Astrocyte (in vitro differentiated cells and primary cell): Measurements from ENCODE around the gene C1orf56. TPM values are rescaled to one million over a fixed set of nuclear protein-coding genes. Genes with fewer than 3 reads are reported as not detected.
A peak's percentile ranks its signal among the peaks of the same experiment; 100 is the strongest.

Source experiments
- DNase-seq: peaks from one replicate; pipeline ENCODE4 v3.0.0-alpha.2; 2010; ENCODE audit warnings: low read depth
- FAIRE-seq: peaks from 2 replicates; lab custom pipeline; 2011; peaks lifted over from hg19 to GRCh38; lab: Jason Lieb, UNC
- H2AFZ ChIP-seq: 2 replicates; pipeline ENCODE4 v1.6.0; 2012; ENCODE audit warnings: low read depth, low read length, inconsistent platforms
- H3K27ac ChIP-seq: 2 replicates; pipeline ENCODE4 v1.5.1; 2011; ENCODE audit warnings: low read depth, low read length, inconsistent platforms
- H3K27me3 ChIP-seq: 2 replicates; pipeline ENCODE4 v1.6.0; 2011; ENCODE audit warnings: low read length, inconsistent platforms; ENCODE audit not compliant: insufficient read depth
- H3K36me3 ChIP-seq: 2 replicates; pipeline ENCODE4 v1.5.1; 2011; ENCODE audit warnings: low read length, inconsistent platforms; ENCODE audit not compliant: insufficient read depth
- H3K4me1 ChIP-seq: 2 replicates; pipeline ENCODE4 v1.5.1; 2011; ENCODE audit warnings: low read length, inconsistent platforms; ENCODE audit not compliant: insufficient read depth
- H3K4me2 ChIP-seq: 2 replicates; pipeline ENCODE4 v1.6.0; 2012; ENCODE audit warnings: low read length, inconsistent platforms
- H3K4me3 ChIP-seq: 2 replicates; pipeline ENCODE4 v1.5.1; 2011; ENCODE audit warnings: low read depth, mild to moderate bottlenecking, low read length, inconsistent platforms; ENCODE audit not compliant: insufficient read depth
- H3K79me2 ChIP-seq: 2 replicates; pipeline ENCODE4 v1.6.0; 2012; ENCODE audit warnings: mild to moderate bottlenecking, low read length, inconsistent platforms; ENCODE audit not compliant: insufficient read depth
- H3K9ac ChIP-seq: 2 replicates; pipeline ENCODE4 v1.6.0; 2012; ENCODE audit warnings: mild to moderate bottlenecking, low read length, inconsistent platforms
- H3K9me3 ChIP-seq: 2 replicates; pipeline ENCODE4 v1.5.1; 2012; ENCODE audit warnings: low read depth, mild to moderate bottlenecking, low read length, inconsistent platforms; ENCODE audit not compliant: insufficient read depth
- H4K20me1 ChIP-seq: 2 replicates; pipeline ENCODE4 v1.6.0; 2012; ENCODE audit warnings: low read length, inconsistent platforms; ENCODE audit not compliant: insufficient read depth
- H3K27ac Mint-ChIP-seq: one replicate; pipeline ENCODE4 v1.8.0; 2021; ENCODE audit warnings: mild to moderate bottlenecking, mixed read lengths; ENCODE audit not compliant: unreplicated experiment
- H3K27me3 Mint-ChIP-seq: one replicate; pipeline ENCODE4 v1.8.0; 2021; ENCODE audit warnings: low read depth, mixed read lengths; ENCODE audit not compliant: unreplicated experiment
- H3K36me3 Mint-ChIP-seq: one replicate; pipeline ENCODE4 v1.8.0; 2021; ENCODE audit warnings: low read depth, mixed read lengths; ENCODE audit not compliant: unreplicated experiment
- H3K4me1 Mint-ChIP-seq: one replicate; pipeline ENCODE4 v1.8.0; 2021; ENCODE audit warnings: low read depth, mixed read lengths; ENCODE audit not compliant: unreplicated experiment
- H3K4me3 Mint-ChIP-seq: one replicate; pipeline ENCODE4 v1.8.0; 2021; ENCODE audit warnings: mild to moderate bottlenecking, moderate library complexity, mixed read lengths; ENCODE audit not compliant: unreplicated experiment
- H3K9me3 Mint-ChIP-seq: one replicate; pipeline ENCODE4 v1.8.0; 2021; ENCODE audit warnings: mild to moderate bottlenecking, mixed read lengths; ENCODE audit not compliant: unreplicated experiment
- EZH2 ChIP-seq: IDR thresholded peaks from 2 replicates; pipeline ENCODE4 v1.6.1; 2012; ENCODE audit warnings: mild to moderate bottlenecking, low read length, inconsistent platforms; ENCODE audit not compliant: insufficient read depth
- total RNA-seq: library from RNA; stranded (reverse); gene quantifications from 2 replicates; pipeline ENCODE4 v1.2.1, GENCODE V29; 2021
- TF ChIP-seq, protein P1 (sequence below): IDR thresholded peaks from 2 replicates; pipeline ENCODE4 v1.5.1; 2011; ENCODE audit warnings: low read depth, mild to moderate bottlenecking, inconsistent platforms, low read length, moderate library complexity; ENCODE audit not compliant: insufficient read depth

The C1orf56 gene
- total RNA-seq, 1 donor from 2014 or later: 1.3 TPM

DNA sequence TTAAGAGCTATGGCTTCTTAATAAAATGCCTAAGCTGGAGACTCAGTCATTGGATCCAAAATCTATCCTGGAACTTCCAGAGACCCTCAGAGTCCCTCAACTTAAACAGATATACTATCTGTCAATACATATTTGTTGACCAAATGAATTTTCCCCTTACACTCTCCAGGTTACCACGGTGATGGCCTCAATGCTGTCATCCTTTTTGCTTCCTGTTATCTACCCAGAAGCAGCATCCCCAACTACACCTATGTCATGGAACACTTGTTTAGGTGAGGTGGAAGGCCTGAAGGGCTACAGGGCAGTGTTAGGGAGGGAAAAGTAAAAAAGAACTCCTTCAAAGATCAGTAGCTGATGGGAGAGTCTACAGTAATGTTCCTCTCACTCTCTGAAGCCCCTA is 4.4 kb upstream of the C1orf56 start:
- no peak overlapping the region for H2AFZ ChIP-seq
- no peak overlapping the region for H3K27ac Mint-ChIP-seq
- no peak overlapping the region for H3K27ac ChIP-seq
- H3K4me3 ChIP-seq: no peak overlapping the region
- FAIRE-seq (no peak), DNase-seq (no peak)
- no peaks in the 10 kb centered on the region for H3K79me2 ChIP-seq
- H3K4me3 Mint-ChIP-seq: no peak overlapping the region
- H3K9me3 ChIP-seq: no peaks in the 10 kb centered on the region
- H3K4me1 Mint-ChIP-seq: no peaks in the 10 kb centered on the region
- TF ChIP-seq EZH2: no peak
- TF ChIP-seq, protein P1, sequence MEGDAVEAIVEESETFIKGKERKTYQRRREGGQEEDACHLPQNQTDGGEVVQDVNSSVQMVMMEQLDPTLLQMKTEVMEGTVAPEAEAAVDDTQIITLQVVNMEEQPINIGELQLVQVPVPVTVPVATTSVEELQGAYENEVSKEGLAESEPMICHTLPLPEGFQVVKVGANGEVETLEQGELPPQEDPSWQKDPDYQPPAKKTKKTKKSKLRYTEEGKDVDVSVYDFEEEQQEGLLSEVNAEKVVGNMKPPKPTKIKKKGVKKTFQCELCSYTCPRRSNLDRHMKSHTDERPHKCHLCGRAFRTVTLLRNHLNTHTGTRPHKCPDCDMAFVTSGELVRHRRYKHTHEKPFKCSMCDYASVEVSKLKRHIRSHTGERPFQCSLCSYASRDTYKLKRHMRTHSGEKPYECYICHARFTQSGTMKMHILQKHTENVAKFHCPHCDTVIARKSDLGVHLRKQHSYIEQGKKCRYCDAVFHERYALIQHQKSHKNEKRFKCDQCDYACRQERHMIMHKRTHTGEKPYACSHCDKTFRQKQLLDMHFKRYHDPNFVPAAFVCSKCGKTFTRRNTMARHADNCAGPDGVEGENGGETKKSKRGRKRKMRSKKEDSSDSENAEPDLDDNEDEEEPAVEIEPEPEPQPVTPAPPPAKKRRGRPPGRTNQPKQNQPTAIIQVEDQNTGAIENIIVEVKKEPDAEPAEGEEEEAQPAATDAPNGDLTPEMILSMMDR: no peak
- H3K4me1 ChIP-seq: peaks cover 3% of the 10 kb centered on the region
- no peak overlapping the region for H3K4me2 ChIP-seq
- no peak overlapping the region for H3K9ac ChIP-seq
- no peaks in the 10 kb centered on the region for H3K36me3 ChIP-seq
- no peaks in the 10 kb centered on the region for H3K27me3 Mint-ChIP-seq
- peaks cover 15% of the 10 kb centered on the region for H3K36me3 Mint-ChIP-seq
- no peaks in the 10 kb centered on the region for H4K20me1 ChIP-seq
- no peaks in the 10 kb centered on the region for H3K9me3 Mint-ChIP-seq
- no peaks in the 10 kb centered on the region for H3K27me3 ChIP-seq

DNA sequence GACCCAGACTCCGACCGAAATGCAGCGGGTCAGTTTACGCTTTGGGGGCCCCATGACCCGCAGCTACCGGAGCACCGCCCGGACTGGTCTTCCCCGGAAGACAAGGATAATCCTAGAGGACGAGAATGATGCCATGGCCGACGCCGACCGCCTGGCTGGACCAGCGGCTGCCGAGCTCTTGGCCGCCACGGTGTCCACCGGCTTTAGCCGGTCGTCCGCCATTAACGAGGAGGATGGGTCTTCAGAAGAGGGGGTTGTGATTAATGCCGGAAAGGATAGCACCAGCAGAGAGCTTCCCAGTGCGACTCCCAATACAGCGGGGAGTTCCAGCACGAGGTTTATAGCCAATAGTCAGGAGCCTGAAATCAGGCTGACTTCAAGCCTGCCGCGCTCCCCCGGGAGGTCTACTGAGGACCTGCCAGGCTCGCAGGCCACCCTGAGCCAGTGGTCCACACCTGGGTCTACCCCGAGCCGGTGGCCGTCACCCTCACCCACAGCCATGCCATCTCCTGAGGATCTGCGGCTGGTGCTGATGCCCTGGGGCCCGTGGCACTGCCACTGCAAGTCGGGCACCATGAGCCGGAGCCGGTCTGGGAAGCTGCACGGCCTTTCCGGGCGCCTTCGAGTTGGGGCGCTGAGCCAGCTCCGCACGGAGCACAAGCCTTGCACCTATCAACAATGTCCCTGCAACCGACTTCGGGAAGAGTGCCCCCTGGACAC is 534 bp downstream of the C1orf56 start:
- FAIRE-seq: no peak
- H2AFZ ChIP-seq: peak overlapping the region; percentile 58
- Mint-ChIP-seq H3K36me3 (peaks cover 8% of the 10 kb centered on the region), H3K4me3 (peak overlapping the region; percentile 97), H3K4me1 (peaks cover 2% of the 10 kb centered on the region), H3K9me3 (no peaks in the 10 kb centered on the region), H3K27ac (peak overlapping the region; percentile 95), H3K27me3 (no peaks in the 10 kb centered on the region)
- H3K36me3 ChIP-seq: peaks cover 20% of the 10 kb centered on the region
- no peaks in the 10 kb centered on the region for H3K9me3 ChIP-seq
- peak overlapping the region; percentile 83 for H3K9ac ChIP-seq
- no peak for TF ChIP-seq EZH2
- TF ChIP-seq, protein P1: no peak
- H3K27me3 ChIP-seq: no peaks in the 10 kb centered on the region
- DNase-seq: peak; percentile 56
- H3K27ac ChIP-seq: peak overlapping the region; percentile 57
- H4K20me1 ChIP-seq: peaks cover 31% of the 10 kb centered on the region
- H3K4me1 ChIP-seq: peaks cover 11% of the 10 kb centered on the region
- peaks cover 3% of the 10 kb centered on the region for H3K79me2 ChIP-seq
- peak overlapping the region; percentile 77 for H3K4me3 ChIP-seq
- peak overlapping the region; percentile 95 for H3K4me2 ChIP-seq

DNA sequence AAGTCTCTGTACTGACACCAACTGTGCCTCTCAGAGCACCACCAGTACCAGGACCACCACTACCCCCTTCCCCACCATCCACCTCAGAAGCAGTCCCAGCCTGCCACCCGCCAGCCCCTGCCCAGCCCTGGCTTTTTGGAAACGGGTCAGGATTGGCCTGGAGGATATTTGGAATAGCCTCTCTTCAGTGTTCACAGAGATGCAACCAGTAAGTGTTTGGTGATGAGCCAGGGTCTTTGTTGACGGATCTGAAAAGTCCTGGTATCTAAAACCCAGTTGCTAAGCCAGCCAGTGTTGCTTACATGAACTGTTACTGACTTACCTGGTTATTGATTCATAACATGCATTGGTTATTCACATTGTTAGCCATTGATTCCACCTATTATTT is 1.1 kb downstream of the C1orf56 start:
- H3K27me3 Mint-ChIP-seq: no peaks in the 10 kb centered on the region
- peak overlapping the region; percentile 83 for H3K9ac ChIP-seq
- H3K27ac Mint-ChIP-seq: peak overlapping the region; percentile 95

More for the DNA sequence above, 1.1 kb downstream of the C1orf56 start:
- Histone ChIP-seq H3K4me1 (peaks cover 11% of the 10 kb centered on the region), H3K4me2 (peak overlapping the region; percentile 95), H2AFZ (peak overlapping the region; percentile 58), H3K27me3 (no peaks in the 10 kb centered on the region), H3K27ac (no peak overlapping the region), H3K79me2 (peaks cover 4% of the 10 kb centered on the region), H3K9me3 (no peaks in the 10 kb centered on the region), H4K20me1 (peaks cover 36% of the 10 kb centered on the region), H3K36me3 (peaks cover 25% of the 10 kb centered on the region), H3K4me3 (peak overlapping the region; percentile 77)
- FAIRE-seq (no peak), DNase-seq (no peak)
- no peaks in the 10 kb centered on the region for H3K9me3 Mint-ChIP-seq
- peaks cover 10% of the 10 kb centered on the region for H3K36me3 Mint-ChIP-seq
- H3K4me1 Mint-ChIP-seq: peaks cover 2% of the 10 kb centered on the region
- no peak for TF ChIP-seq EZH2
- TF ChIP-seq, protein P1: peak; percentile 26
- peak overlapping the region; percentile 97 for H3K4me3 Mint-ChIP-seq
